Thymus (tissue), 11 donors: ENCODE data around the gene PRDM15. TPM values are rescaled to one million over a fixed set of nuclear protein-coding genes. Genes with fewer than 3 reads are reported as not detected.

Experiments
- DNase-seq, 9 donors: peaks; one replicate each; pipeline ENCODE4 v3.0.0-alpha.2; 2013; ENCODE audit warnings: low spot score in 9 of 9, low read depth in 6 of 9, missing footprints in 1 of 9
- H3K27ac ChIP-seq, 2 donors: one replicate each; pipeline ENCODE4 v1.5.1; 2013; ENCODE audit warnings: control low read depth in 1 of 2, low read depth in 1 of 2, low read length in 1 of 2, mild to moderate bottlenecking in 1 of 2, moderate library complexity in 1 of 2
- H3K27me3 ChIP-seq, 2 donors: one replicate each; pipeline ENCODE4 v1.5.1; 2013; ENCODE audit warnings: low read length in 1 of 2; ENCODE audit not compliant: control insufficient read depth in 2 of 2, insufficient read depth in 1 of 2
- H3K36me3 ChIP-seq, 2 donors: one replicate each; pipeline ENCODE4 v1.5.1; 2013; ENCODE audit warnings: low read length in 1 of 2, mild to moderate bottlenecking in 1 of 2, moderate library complexity in 1 of 2; ENCODE audit not compliant: control insufficient read depth in 2 of 2, insufficient read depth in 2 of 2
- H3K4me1 ChIP-seq, 2 donors: one replicate each; pipeline ENCODE4 v1.5.1; 2013; ENCODE audit warnings: low read length in 2 of 2; ENCODE audit not compliant: control insufficient read depth in 2 of 2, insufficient read depth in 2 of 2
- H3K4me3 ChIP-seq, 2 donors: one replicate each; pipeline ENCODE4 v1.5.1; 2013; ENCODE audit warnings: low read length in 2 of 2, control low read depth in 1 of 2, mild to moderate bottlenecking in 1 of 2
- H3K9me3 ChIP-seq, 2 donors: one replicate each; pipeline ENCODE4 v1.5.1; 2013; ENCODE audit warnings: low read length in 1 of 2, mild to moderate bottlenecking in 1 of 2; ENCODE audit not compliant: control insufficient read depth in 2 of 2, insufficient read depth in 1 of 2
- WGBS: extraction: QIAGEN DNeasy Blood & Tissue Kit; methylation state at CpG from one replicate; pipeline ENCODE4 v1.1.7; 2013; 5-methylcytosine and 5-hydroxymethylcytosine counted together
- polyA plus RNA-seq: library from polyadenylated mRNA; stranded (reverse); fragments of 200-250 nt; gene quantifications from one replicate; pipeline ENCODE4 v1.2.3, GENCODE V29; 2013
- total RNA-seq: library from RNA; stranded (reverse); fragments of 120-200 nt; gene quantifications from one replicate; pipeline ENCODE4 v1.2.4, GENCODE V29; 2013
- donor health status: healthy.

Gene PRDM15
- total and polyA plus RNA-seq, 2 donors, result 4.0 to 6.1 TPM

DNA sequence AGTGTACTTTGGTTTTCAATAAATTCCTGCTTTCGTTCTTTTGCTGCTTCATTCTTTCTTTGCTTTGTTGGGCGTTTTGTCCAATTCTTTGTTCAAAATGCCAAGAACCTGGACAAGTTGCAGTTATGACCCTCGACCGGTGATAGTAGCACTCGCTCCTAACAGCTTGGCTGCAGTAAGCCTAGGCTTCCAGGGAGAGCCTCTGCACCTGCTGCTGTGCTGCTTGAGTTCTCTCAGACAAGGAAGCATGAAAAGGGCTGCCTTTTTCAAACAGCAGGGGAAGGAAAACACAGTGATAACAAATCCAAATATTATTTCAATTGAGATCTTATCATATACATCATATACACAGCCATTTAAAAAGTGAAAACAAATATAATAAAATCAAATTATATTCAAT lies 99.5 kb downstream of the PRDM15 start:
- 66% methylated on average over 5 of the region's 5 CpGs for WGBS

GRCh38 chr21:41778930-41779600 lies 100.1 kb downstream of the PRDM15 start:
- peak in 1 of 9 donors; percentile 66 for DNase-seq
- H3K9me3 ChIP-seq, result no peaks in the 10 kb centered on the region
- H3K4me3 ChIP-seq, result no peak overlapping the region
- no peaks in the 10 kb centered on the region for H3K36me3 ChIP-seq
- peaks cover 59 to 87% of the 10 kb centered on the region in 2 donors for H3K4me1 ChIP-seq
- H3K27ac ChIP-seq, result peak overlapping the region in 1 of 2 donors; percentile 71
- 37% methylated on average over 16 of the region's 16 CpGs for WGBS
- peaks cover 0 to 11% of the 10 kb centered on the region in 2 donors for H3K27me3 ChIP-seq

More for the DNA sequence above, 99.5 kb downstream of the PRDM15 start:
- peak in 1 of 9 donors; percentile 43 for DNase-seq
- Histone ChIP-seq H3K4me3 (no peak overlapping the region), H3K27ac (peak overlapping the region in 1 of 2 donors; percentile 71), H3K4me1 (peaks cover 62 to 83% of the 10 kb centered on the region in 2 donors), H3K27me3 (peaks cover 0 to 11% of the 10 kb centered on the region in 2 donors), H3K9me3 (no peaks in the 10 kb centered on the region), H3K36me3 (no peaks in the 10 kb centered on the region)

GRCh38 chr21:41777951-41778815 lies 101.0 kb downstream of the PRDM15 start:
- Histone ChIP-seq H3K36me3 (no peaks in the 10 kb centered on the region), H3K4me3 (no peak overlapping the region), H3K27ac (peak overlapping the region; percentile 64 to 85), H3K4me1 (peaks cover 52 to 87% of the 10 kb centered on the region in 2 donors), H3K27me3 (peaks cover 0 to 11% of the 10 kb centered on the region in 2 donors), H3K9me3 (no peaks in the 10 kb centered on the region)
- DNase-seq, result peak in 1 of 9 donors; percentile 48
- WGBS, result 53% methylated on average over 45 of the region's 45 CpGs

DNA sequence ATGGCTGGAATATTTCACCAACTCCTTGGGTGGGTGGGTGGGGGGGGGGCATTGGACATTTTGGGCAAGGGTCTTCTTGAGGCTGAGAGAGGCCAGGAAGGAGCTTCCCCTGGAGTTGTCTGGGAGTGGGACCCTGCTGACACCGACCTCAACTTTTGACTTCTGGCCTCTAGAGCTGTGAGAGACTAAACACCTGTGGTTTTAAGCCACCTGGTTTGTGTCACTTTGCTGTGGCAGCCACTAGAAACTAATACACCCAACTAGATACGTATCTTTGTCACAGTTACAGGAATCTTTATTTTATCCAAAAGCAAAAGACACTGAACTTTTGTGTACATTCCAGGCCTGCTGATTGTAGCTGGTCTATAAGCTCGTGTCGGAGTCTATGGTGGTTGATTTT lies 102.4 kb downstream of the PRDM15 start:
- peak overlapping the region; percentile 79 to 85 for H3K27ac ChIP-seq
- H3K4me3 ChIP-seq, result no peak overlapping the region
- H3K27me3 ChIP-seq, result peaks cover 0 to 14% of the 10 kb centered on the region in 2 donors
- H3K4me1 ChIP-seq, result peaks cover 55 to 90% of the 10 kb centered on the region in 2 donors
- H3K9me3 ChIP-seq, result peaks cover 0 to 4% of the 10 kb centered on the region in 2 donors
- peak in 1 of 9 donors; percentile 65 for DNase-seq
- 27% methylated on average over 4 of the region's 4 CpGs for WGBS
- no peaks in the 10 kb centered on the region for H3K36me3 ChIP-seq

GRCh38 chr21:41775149-41775472 lies 104.0 kb downstream of the PRDM15 start:
- peaks cover 1 to 4% of the 10 kb centered on the region in 2 donors for H3K9me3 ChIP-seq
- H3K27ac ChIP-seq, result peak overlapping the region; percentile 90 to 97
- H3K27me3 ChIP-seq, result peaks cover 0 to 16% of the 10 kb centered on the region in 2 donors
- no peak overlapping the region for H3K4me3 ChIP-seq
- H3K36me3 ChIP-seq, result no peaks in the 10 kb centered on the region
- H3K4me1 ChIP-seq, result peaks cover 59 to 99% of the 10 kb centered on the region in 2 donors
- peak in 1 of 9 donors; percentile 67 for DNase-seq
- 8% methylated on average over 3 of the region's 3 CpGs for WGBS

DNA sequence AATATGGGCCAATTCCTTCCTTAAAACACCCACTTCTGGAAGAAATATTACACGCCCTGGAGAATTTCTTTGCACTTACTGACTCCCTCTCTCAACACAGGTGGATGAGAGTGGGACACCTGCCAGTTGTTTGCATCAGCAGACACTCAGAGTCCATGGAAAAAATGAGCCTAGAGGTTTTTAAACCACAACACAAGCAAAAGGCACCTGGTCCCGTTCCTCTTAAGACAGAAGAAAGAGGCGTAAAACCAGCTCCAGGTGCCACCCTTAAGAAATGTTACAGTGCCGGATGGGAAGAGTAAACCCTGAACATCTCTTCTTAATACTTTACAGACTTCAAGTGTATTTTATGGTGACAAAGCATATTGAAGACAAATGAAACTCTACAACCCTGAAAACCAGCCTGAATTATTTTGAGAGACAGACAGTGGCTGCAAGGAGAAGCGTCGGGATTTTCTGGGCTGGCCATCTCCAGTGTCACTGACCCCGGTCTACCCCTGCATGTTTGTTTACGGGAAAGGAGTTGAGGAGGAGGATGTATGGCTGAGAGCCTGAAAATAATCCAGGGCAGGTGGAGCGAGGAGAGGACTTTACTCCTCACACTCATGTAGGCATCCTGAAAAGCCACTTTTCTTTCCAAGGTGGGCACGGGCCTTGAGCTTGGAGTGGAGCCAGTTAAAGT lies 104.5 kb downstream of the PRDM15 start:
- 32% methylated on average over 10 of the region's 10 CpGs for WGBS
- Histone ChIP-seq H3K27me3 (peaks cover 0 to 21% of the 10 kb centered on the region in 2 donors), H3K27ac (peak overlapping the region; percentile 90 to 97), H3K9me3 (peaks cover 1 to 4% of the 10 kb centered on the region in 2 donors), H3K4me3 (no peak overlapping the region), H3K36me3 (no peaks in the 10 kb centered on the region), H3K4me1 (peaks cover 62 to 99% of the 10 kb centered on the region in 2 donors)
- DNase-seq, result peak in 7 of 9 donors; percentile 76 to 95 (median 82)

- Histone ChIP-seq H3K27ac (no peak overlapping the region), H3K4me1 (peaks cover 59 to 100% of the 10 kb centered on the region in 2 donors), H3K9me3 (peaks cover 1 to 4% of the 10 kb centered on the region in 2 donors), H3K4me3 (no peak overlapping the region), H3K36me3 (no peaks in the 10 kb centered on the region), H3K27me3 (peaks cover 0 to 31% of the 10 kb centered on the region in 2 donors)
- peak in 1 of 9 donors; percentile 27 for DNase-seq
- 78% methylated on average over 16 of the region's 16 CpGs for WGBS
These were observed 106.6 kb downstream of the PRDM15 start for GRCh38 chr21:41772351-41773080.

GRCh38 chr21:41771625-41771945 lies 107.6 kb downstream of the PRDM15 start:
- Histone ChIP-seq H3K36me3 (no peaks in the 10 kb centered on the region), H3K4me1 (peaks cover 53 to 98% of the 10 kb centered on the region in 2 donors), H3K4me3 (no peak overlapping the region), H3K27me3 (peaks cover 3 to 40% of the 10 kb centered on the region in 2 donors), H3K27ac (no peak overlapping the region), H3K9me3 (peaks cover 1 to 4% of the 10 kb centered on the region in 2 donors)
- 93% methylated on average over 7 of the region's 7 CpGs for WGBS
- no peak for DNase-seq
